Hepatocyte (in vitro differentiated cells): ENCODE results near the gene SLC27A2.

Experiments used
- EZH2phosphoT487 ChIP-seq: fragments of 200-600 bp; sonication (generic); IDR thresholded peaks from one replicate; pipeline ENCODE4 v1.6.1; 2018; ENCODE audit warnings: antibody characterized with exemption, mild to moderate bottlenecking, low read depth, moderate library complexity; ENCODE audit not compliant: unreplicated experiment, severe bottlenecking
- TF ChIP-seq, protein P1 (sequence below): fragments of 200-600 bp; sonication (generic); IDR thresholded peaks from 2 replicates; pipeline ENCODE4 v1.5.1; 2016; ENCODE audit warnings: antibody characterized with exemption, mild to moderate bottlenecking; ENCODE audit not compliant: poor library complexity

DNA sequence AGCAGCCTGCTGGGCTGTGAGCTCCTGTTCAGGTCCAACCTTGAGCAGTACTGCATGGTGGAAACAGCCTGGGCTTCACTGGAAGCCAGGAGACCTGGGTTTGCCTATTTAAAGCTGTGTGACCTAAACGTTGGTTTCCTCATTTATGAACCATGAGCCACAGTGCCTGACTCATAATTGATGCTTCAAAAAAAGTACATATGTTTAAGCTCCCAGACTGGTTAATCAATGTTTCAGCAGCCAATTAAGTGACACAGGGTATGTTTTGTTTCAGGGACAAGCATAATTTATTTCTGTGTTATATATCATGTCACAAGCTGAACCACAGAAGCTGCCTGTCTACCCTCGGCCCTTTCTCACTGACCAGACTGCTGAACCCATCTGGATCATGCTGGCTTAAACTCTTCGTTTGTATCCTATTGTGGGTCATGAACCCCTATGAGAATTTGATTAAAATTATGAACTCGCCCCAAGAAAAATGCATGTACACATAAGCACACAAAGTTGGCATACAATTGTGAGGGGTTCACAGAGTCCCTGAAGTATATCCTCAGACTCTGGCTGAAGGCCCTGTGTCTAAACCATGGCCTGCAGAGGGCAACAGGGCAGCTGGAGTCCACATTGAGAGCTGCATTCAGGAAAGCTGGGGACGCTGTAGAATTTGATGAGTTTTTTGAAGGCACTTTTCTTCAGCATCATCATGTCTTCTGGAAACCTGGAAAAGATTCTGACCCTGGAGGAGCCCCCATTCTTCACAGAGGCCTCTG lies 59.9 kb downstream of the SLC27A2 start:
- TF ChIP-seq, protein P1, sequence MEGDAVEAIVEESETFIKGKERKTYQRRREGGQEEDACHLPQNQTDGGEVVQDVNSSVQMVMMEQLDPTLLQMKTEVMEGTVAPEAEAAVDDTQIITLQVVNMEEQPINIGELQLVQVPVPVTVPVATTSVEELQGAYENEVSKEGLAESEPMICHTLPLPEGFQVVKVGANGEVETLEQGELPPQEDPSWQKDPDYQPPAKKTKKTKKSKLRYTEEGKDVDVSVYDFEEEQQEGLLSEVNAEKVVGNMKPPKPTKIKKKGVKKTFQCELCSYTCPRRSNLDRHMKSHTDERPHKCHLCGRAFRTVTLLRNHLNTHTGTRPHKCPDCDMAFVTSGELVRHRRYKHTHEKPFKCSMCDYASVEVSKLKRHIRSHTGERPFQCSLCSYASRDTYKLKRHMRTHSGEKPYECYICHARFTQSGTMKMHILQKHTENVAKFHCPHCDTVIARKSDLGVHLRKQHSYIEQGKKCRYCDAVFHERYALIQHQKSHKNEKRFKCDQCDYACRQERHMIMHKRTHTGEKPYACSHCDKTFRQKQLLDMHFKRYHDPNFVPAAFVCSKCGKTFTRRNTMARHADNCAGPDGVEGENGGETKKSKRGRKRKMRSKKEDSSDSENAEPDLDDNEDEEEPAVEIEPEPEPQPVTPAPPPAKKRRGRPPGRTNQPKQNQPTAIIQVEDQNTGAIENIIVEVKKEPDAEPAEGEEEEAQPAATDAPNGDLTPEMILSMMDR: no peak
- TF ChIP-seq EZH2phosphoT487: no peak
